Prostate gland (tissue), 2 donors: ENCODE data around the gene RBM44. TPM values are rescaled to one million over a fixed set of nuclear protein-coding genes. Genes with fewer than 3 reads are reported as not detected.

Experiments
- DNase-seq: peaks from one replicate; pipeline ENCODE4 v3.0.0-alpha.2; 2019; ENCODE audit warnings: low spot score
- H3K27ac ChIP-seq, 2 donors: fragments of 200-600 bp; sonication (generic); 2 replicates each; pipeline ENCODE4 v1.5.1; 2017 to 2019
- H3K27me3 ChIP-seq: fragments of 200-600 bp; sonication (generic); replicated peaks from 2 replicates; pipeline ENCODE4 v1.5.1; 2019; ENCODE audit not compliant: insufficient read depth
- H3K36me3 ChIP-seq, 2 donors: fragments of 200-600 bp; sonication (generic); 1 replicate in 1 of 2; 2 replicates in 1 of 2; pipeline versions ENCODE4 v1.5.1 to v1.8.1; 2017 to 2019
- H3K4me1 ChIP-seq: fragments of 200-600 bp; sonication (generic); replicated peaks from 2 replicates; pipeline ENCODE4 v1.5.1; 2019
- H3K4me3 ChIP-seq, 2 donors: fragments of 200-600 bp; sonication (generic); 2 replicates each; pipeline ENCODE4 v1.5.1; 2017 to 2019
- H3K9me3 ChIP-seq: fragments of 200-600 bp; sonication (generic); 2 replicates; pipeline ENCODE4 v1.5.1; 2017
- POLR2A ChIP-seq: fragments of 450-650 bp; IDR thresholded peaks from one replicate; pipeline ENCODE4 v1.6.1; 2016; ENCODE audit warnings: antibody characterized with exemption, mild to moderate bottlenecking
- POLR2AphosphoS5 ChIP-seq: sonication (generic); formaldehyde crosslinking; IDR thresholded peaks from one replicate; pipeline ENCODE4 v1.6.1; 2017; ENCODE audit warnings: antibody characterized with exemption
- WGBS: methylation state at CpG from one replicate; pipeline ENCODE4 v1.1.5; 2018; 5-methylcytosine and 5-hydroxymethylcytosine counted together
- intact Hi-C: fragments of 100-400 bp; cut with DNase I; formaldehyde crosslinking; loops from one replicate; pipeline ENCODE4 v1.14.2; 2022
- total RNA-seq, 2 donors: library from RNA; depleted of rRNA; stranded (reverse); fragments of >200 nt; gene quantifications; one replicate each; pipeline ENCODE4 v1.1.0, GENCODE V29; 2016
- TF ChIP-seq, protein P1 (sequence below), 4 experiments: fragments of 200-600 bp in 2 of 4; fragments of 450-650 bp in 2 of 4; sonication (generic) in 2 of 4; IDR thresholded peaks; 1 replicate in 3 of 4; 2 replicates in 1 of 4; pipeline ENCODE4 v1.5.1; 2016 to 2019; ENCODE audit warnings: antibody characterized with exemption in 4 of 4, mild to moderate bottlenecking in 2 of 4, moderate library complexity in 2 of 4

RBM44 gene
- total RNA-seq, 2 donors from 2014 or later, result 0.23 to 6.0 TPM

DNA sequence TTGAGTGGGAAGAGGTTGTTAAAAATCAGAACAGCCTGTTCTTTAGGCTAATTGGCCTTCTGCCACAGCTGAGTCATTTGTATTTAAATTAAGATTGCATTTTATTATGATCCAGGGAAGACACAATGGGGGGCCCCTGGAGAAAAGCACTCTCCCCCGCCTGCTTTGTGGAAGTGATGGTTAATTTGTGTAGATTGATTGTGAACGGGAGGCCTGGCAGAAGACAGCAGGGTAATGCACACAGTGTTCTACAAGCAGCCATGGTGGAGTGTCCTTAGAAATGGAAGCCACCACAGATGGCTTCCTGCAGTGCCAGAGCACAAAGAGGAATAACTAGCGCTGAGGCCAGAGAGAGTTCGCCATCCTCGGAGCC lies 80.5 kb downstream of the RBM44 start:
- Histone ChIP-seq H3K27me3 (no peaks in the 10 kb centered on the region), H3K4me3 (no peak overlapping the region), H3K36me3 (no peaks in the 10 kb centered on the region), H3K27ac (no peak overlapping the region), H3K9me3 (no peaks in the 10 kb centered on the region), H3K4me1 (peaks cover 6% of the 10 kb centered on the region)
- DNase-seq, result no peak
- intact Hi-C loops, result no loop called here
- TF ChIP-seq POLR2AphosphoS5 (no peak), POLR2A (no peak)
- TF ChIP-seq, protein P1, sequence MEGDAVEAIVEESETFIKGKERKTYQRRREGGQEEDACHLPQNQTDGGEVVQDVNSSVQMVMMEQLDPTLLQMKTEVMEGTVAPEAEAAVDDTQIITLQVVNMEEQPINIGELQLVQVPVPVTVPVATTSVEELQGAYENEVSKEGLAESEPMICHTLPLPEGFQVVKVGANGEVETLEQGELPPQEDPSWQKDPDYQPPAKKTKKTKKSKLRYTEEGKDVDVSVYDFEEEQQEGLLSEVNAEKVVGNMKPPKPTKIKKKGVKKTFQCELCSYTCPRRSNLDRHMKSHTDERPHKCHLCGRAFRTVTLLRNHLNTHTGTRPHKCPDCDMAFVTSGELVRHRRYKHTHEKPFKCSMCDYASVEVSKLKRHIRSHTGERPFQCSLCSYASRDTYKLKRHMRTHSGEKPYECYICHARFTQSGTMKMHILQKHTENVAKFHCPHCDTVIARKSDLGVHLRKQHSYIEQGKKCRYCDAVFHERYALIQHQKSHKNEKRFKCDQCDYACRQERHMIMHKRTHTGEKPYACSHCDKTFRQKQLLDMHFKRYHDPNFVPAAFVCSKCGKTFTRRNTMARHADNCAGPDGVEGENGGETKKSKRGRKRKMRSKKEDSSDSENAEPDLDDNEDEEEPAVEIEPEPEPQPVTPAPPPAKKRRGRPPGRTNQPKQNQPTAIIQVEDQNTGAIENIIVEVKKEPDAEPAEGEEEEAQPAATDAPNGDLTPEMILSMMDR (IDR thresholded peaks at IDR 0.05), result no peak
- 70% methylated on average over 5 of the region's 5 CpGs for WGBS

DNA sequence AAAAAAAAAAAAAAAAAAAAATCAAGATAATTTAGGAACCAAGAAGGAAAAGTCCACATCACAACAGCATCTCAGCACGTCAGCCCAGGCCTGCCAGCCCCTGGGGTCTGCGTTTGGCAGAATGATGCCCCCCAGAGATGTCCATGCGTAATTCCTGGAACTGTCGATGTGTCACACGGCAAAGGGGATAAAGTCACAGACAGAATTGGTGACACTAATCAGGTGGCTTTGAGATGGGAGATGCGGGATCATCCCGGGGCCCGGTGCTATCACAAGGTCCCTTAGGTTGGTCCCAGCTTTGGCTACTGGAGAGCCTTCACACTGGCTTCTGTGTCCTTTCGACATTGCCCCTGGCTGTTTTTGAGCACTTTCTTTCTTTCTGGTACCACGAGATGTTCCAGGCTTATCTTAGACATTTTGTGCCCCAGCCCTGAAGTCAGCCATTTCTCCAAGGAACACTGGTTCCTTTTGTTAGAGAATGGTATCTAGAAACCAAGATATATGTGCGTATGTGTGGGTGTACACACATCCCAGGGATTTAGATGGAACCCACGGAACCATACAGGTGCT lies 81.5 kb downstream of the RBM44 start:
- Histone ChIP-seq H3K36me3 (no peaks in the 10 kb centered on the region), H3K9me3 (no peaks in the 10 kb centered on the region), H3K27ac (no peak overlapping the region), H3K4me1 (peaks cover 4% of the 10 kb centered on the region), H3K27me3 (no peaks in the 10 kb centered on the region), H3K4me3 (no peak overlapping the region)
- 96% methylated on average over 12 of the region's 12 CpGs for WGBS
- no peak for DNase-seq
- intact Hi-C loops, result no loop called here
- TF ChIP-seq POLR2AphosphoS5, result no peak
- no peak for TF ChIP-seq POLR2A
- TF ChIP-seq, protein P1 (IDR thresholded peaks at IDR 0.05), result no peak

GRCh38 chr2:237882510-237883481 lies 84.2 kb downstream of the RBM44 start:
- 78% methylated on average over 19 of the region's 20 CpGs for WGBS
- H3K36me3 ChIP-seq, result no peaks in the 10 kb centered on the region
- TF ChIP-seq POLR2A (no peak), POLR2AphosphoS5 (no peak)
- TF ChIP-seq, protein P1 (IDR thresholded peaks at IDR 0.05), result no peak
- DNase-seq, result no peak
- no peaks in the 10 kb centered on the region for H3K27me3 ChIP-seq
- no peaks in the 10 kb centered on the region for H3K9me3 ChIP-seq
- H3K4me3 ChIP-seq, result no peak overlapping the region
- peaks cover 4% of the 10 kb centered on the region for H3K4me1 ChIP-seq
- intact Hi-C loops, result no loop called here
- H3K27ac ChIP-seq, result no peak overlapping the region

DNA sequence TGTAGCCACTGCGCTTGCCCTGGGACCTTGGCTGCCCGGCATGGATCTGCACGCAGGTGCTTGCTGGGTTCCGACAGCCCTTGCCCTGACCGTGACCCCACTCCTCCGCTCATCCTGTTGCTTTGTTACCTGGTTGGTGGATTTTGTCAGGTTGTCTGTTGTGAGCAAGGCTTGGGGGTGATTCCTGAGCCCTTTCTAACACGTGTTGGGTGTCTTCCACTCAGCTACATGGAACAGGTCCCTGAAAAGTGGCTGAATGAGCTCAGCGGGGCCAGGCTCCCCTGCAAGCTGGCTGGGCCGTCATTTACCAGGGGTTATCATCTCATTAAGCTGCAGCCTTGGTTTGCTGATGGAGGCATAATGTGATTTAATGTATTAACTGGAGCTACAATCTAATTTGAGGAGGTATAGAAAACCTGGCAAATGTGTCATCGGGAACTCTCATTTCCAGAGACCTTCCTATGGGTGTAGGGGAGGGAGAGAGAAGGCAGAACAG lies 85.4 kb downstream of the RBM44 start:
- no peaks in the 10 kb centered on the region for H3K36me3 ChIP-seq
- no peaks in the 10 kb centered on the region for H3K9me3 ChIP-seq
- TF ChIP-seq, protein P1 (IDR thresholded peaks at IDR 0.05), result no peak
- no peak for TF ChIP-seq POLR2AphosphoS5
- TF ChIP-seq POLR2A, result no peak
- no peaks in the 10 kb centered on the region for H3K27me3 ChIP-seq
- intact Hi-C loops, result no loop called here
- H3K4me1 ChIP-seq, result no peaks in the 10 kb centered on the region
- H3K27ac ChIP-seq, result peak overlapping the region in 1 of 2 donors; percentile 66
- H3K4me3 ChIP-seq, result no peak overlapping the region
- 92% methylated on average over 10 of the region's 10 CpGs for WGBS
- no peak for DNase-seq
